NCI-H82 (cell line): ENCODE data around the gene SPDYE16.
"Not testable (repeated sequence)": the region's sequence is repeated elsewhere in the genome, so short reads cannot be mapped to it uniquely, and the experiment has no call there.

Experiments
- DNase-seq: peaks from one replicate; lab custom pipeline; 2025; lab: John Stamatoyannopoulos, UW

Gene SPDYE16

GRCh38 chr7:76549025-76549854, 6.1 kb upstream of the SPDYE16 start:
- DNase-seq, result peak; percentile 96

- DNase-seq, result not testable (repeated sequence)
Observed at GRCh38 chr7:76531643-76532042, 11.5 kb downstream of the SPDYE16 start.

- not testable (repeated sequence) for DNase-seq
Observed at GRCh38 chr7:76526183-76526582, 16.9 kb downstream of the SPDYE16 start.

GRCh38 chr7:76516932-76517331, 26.2 kb downstream of the SPDYE16 start:
- not testable (repeated sequence) for DNase-seq

GRCh38 chr7:76515999-76516443, 27.1 kb downstream of the SPDYE16 start:
- DNase-seq, result peak; percentile 61

- DNase-seq, result no peak
Observed at GRCh38 chr7:76514926-76515771, 27.9 kb downstream of the SPDYE16 start.

GRCh38 chr7:76513817-76514799, 29.0 kb downstream of the SPDYE16 start:
- DNase-seq, result no peak

- DNase-seq, result peak; percentile 27
Observed at GRCh38 chr7:76512941-76513816, 29.9 kb downstream of the SPDYE16 start.

- DNase-seq, result not testable (repeated sequence)
Observed at GRCh38 chr7:76511911-76512885, 30.9 kb downstream of the SPDYE16 start.

- not testable (repeated sequence) for DNase-seq
Observed at GRCh38 chr7:76511200-76511910, 31.7 kb downstream of the SPDYE16 start.

- peak; percentile 65 for DNase-seq
Observed at GRCh38 chr7:76509931-76510877, 32.9 kb downstream of the SPDYE16 start, which contains the start of gene UPK3B. TSS of gene UPK3B (plus strand) at chr7:76510552. CDS start at chr7:76510653, 101 bp downstream.

- DNase-seq, result no peak
Observed at GRCh38 chr7:76507723-76508406, 35.2 kb downstream of the SPDYE16 start.

GRCh38 chr7:76506643-76507042, 36.5 kb downstream of the SPDYE16 start:
- not testable (repeated sequence) for DNase-seq

- no peak for DNase-seq
Observed at GRCh38 chr7:76506081-76506440, 37.0 kb downstream of the SPDYE16 start.

GRCh38 chr7:76505168-76506080, 37.7 kb downstream of the SPDYE16 start:
- DNase-seq, result no peak
